Chondrocyte (in vitro differentiated cells): Measurements from ENCODE around the gene FUT6. TPM values are rescaled to one million over a fixed set of nuclear protein-coding genes. Genes with fewer than 3 reads are reported as not detected.
"Not testable (repeated sequence)": the region's sequence is repeated elsewhere in the genome, so short reads cannot be mapped to it uniquely, and the experiment has no call there.

ENCODE experiments used
- DNase-seq: peaks from one replicate; pipeline ENCODE4 v3.0.0; 2021; ENCODE audit warnings: mixed read lengths, low spot score
- H3K27ac Mint-ChIP-seq: one replicate; pipeline ENCODE4 v1.8.0; 2021; ENCODE audit warnings: mild to moderate bottlenecking, moderate library complexity, mixed read lengths; ENCODE audit not compliant: unreplicated experiment
- H3K27me3 Mint-ChIP-seq: 2 replicates; pipeline ENCODE4 v1.8.0; 2021; ENCODE audit warnings: low read depth, mixed read lengths
- H3K36me3 Mint-ChIP-seq: 2 replicates; pipeline ENCODE4 v1.8.0; 2021; ENCODE audit warnings: low read depth, mixed read lengths
- H3K4me1 Mint-ChIP-seq: 2 replicates; pipeline ENCODE4 v1.8.0; 2021; ENCODE audit warnings: low read depth, mild to moderate bottlenecking, mixed read lengths
- H3K4me3 Mint-ChIP-seq: one replicate; pipeline ENCODE4 v1.8.0; 2021; ENCODE audit warnings: mild to moderate bottlenecking, moderate library complexity, mixed read lengths; ENCODE audit not compliant: unreplicated experiment
- H3K9me3 Mint-ChIP-seq: 2 replicates; pipeline ENCODE4 v1.8.0; 2021; ENCODE audit warnings: low read depth, mixed read lengths
- total RNA-seq: library from RNA; stranded (reverse); gene quantifications from 3 replicates; pipeline ENCODE4 v1.2.1, GENCODE V29; 2021
- TF ChIP-seq, protein P1 (sequence below): fragments of 200-600 bp; sonication (generic); IDR thresholded peaks from 2 replicates; pipeline ENCODE4 v1.5.0; 2021; ENCODE audit warnings: antibody characterized with exemption, mild to moderate bottlenecking, moderate library complexity

The FUT6 gene
- total RNA-seq, 1 donor from 2014 or later = not detected

DNA sequence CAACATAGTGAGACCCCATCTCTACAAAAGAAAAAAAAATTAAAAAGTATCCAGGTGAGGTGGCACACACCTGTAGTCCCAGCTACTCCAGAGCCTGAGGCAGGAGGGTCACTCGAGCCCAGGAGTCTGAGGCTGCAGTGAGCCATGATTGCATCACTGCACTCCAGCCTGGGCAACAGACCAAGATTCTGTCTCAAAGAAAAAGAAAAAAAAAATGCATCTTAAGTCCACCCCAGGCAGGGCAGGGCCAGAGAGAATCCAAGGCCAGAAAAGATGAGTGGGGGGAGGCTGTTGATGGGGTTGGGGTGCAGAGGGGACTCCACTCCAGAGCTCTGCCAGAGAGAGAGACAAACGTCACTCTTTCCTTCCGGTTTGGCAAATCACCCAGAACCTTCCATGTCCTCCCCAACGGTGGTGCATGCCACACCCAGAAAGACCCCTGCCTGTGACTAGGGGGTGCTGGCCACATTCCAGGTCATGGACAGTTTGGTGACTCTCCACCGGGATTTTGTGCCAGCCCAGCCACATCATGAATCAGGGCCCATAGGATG lies 11.3 kb upstream of the FUT6 start:
- TF ChIP-seq, protein P1, sequence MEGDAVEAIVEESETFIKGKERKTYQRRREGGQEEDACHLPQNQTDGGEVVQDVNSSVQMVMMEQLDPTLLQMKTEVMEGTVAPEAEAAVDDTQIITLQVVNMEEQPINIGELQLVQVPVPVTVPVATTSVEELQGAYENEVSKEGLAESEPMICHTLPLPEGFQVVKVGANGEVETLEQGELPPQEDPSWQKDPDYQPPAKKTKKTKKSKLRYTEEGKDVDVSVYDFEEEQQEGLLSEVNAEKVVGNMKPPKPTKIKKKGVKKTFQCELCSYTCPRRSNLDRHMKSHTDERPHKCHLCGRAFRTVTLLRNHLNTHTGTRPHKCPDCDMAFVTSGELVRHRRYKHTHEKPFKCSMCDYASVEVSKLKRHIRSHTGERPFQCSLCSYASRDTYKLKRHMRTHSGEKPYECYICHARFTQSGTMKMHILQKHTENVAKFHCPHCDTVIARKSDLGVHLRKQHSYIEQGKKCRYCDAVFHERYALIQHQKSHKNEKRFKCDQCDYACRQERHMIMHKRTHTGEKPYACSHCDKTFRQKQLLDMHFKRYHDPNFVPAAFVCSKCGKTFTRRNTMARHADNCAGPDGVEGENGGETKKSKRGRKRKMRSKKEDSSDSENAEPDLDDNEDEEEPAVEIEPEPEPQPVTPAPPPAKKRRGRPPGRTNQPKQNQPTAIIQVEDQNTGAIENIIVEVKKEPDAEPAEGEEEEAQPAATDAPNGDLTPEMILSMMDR = no peak
- Mint-ChIP-seq H3K9me3 (no peaks in the 10 kb centered on the region), H3K4me3 (no peak overlapping the region), H3K4me1 (peaks cover 8% of the 10 kb centered on the region), H3K36me3 (no peaks in the 10 kb centered on the region), H3K27me3 (peaks cover 12% of the 10 kb centered on the region), H3K27ac (peak overlapping the region; percentile 67)
- DNase-seq = no peak

DNA sequence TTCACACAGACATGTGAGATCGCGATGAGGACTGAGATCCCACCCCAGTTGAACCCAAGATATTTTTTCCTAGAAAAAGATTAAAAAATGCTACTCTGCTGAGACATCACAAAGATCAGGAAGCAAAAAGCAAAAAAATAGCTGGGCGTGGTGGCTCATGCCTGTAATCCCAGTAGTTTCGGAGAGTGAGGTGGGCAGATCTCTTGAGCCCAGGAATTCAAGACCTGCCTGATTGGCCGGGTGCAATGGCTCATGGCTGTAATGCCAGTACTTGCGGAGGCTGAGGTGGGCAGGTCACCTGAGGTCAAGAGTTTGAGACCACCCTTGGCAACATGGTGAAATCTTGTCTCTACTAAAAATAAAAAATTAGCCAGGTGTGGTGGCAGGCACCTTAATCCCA lies 10.7 kb upstream of the FUT6 start:
- H3K4me3 Mint-ChIP-seq = no peak overlapping the region
- TF ChIP-seq, protein P1 = no peak
- peaks cover 12% of the 10 kb centered on the region for H3K27me3 Mint-ChIP-seq
- H3K36me3 Mint-ChIP-seq = no peaks in the 10 kb centered on the region
- H3K9me3 Mint-ChIP-seq = no peaks in the 10 kb centered on the region
- no peak for DNase-seq
- H3K27ac Mint-ChIP-seq = no peak overlapping the region
- peaks cover 8% of the 10 kb centered on the region for H3K4me1 Mint-ChIP-seq

DNA sequence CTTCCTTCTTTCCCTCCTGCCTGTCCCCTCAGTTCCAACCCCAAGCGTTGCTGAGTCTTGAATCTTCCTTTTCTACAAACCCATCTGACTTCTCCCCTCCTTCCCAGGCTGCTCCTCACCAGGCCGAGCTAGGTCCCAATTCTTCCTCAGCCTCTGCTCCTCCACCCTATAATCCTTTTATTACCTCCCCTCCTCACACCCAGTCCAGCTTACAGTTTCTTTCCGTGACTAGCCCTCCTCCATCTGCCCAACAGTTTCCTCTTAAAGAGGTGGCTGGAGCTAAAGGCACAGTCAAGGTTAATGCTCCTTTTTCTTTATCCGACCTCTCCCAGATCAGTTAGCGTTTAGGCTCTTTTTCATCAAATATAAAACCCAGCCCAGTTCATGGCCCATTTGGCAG lies 9.1 kb upstream of the FUT6 start:
- not testable (repeated sequence) for H3K4me3 Mint-ChIP-seq, H3K27me3 Mint-ChIP-seq, H3K36me3 Mint-ChIP-seq, H3K27ac Mint-ChIP-seq, H3K4me1 Mint-ChIP-seq, H3K9me3 Mint-ChIP-seq, DNase-seq

DNA sequence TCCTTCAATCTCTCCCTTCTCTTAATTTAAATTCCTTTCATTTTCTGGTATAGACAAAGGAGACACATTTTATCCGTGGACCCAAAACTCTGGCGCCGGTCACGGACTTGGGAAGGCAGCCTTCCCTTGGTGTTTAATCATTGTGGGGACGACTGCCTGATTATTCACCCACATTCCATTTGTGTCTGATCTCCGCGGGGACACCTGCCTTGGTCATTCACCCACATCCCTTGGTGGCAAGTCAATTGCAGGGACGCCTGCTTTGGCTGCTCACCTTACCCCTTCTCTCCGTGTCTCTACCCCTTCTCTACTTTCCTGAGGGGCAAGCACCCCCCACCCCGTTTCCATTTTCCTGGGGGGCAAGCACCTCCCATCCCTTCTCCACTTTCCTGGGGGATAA lies 8.3 kb upstream of the FUT6 start:
- not testable (repeated sequence) for DNase-seq, H3K9me3 Mint-ChIP-seq, H3K36me3 Mint-ChIP-seq, H3K27me3 Mint-ChIP-seq, H3K4me3 Mint-ChIP-seq, H3K4me1 Mint-ChIP-seq, H3K27ac Mint-ChIP-seq

DNA sequence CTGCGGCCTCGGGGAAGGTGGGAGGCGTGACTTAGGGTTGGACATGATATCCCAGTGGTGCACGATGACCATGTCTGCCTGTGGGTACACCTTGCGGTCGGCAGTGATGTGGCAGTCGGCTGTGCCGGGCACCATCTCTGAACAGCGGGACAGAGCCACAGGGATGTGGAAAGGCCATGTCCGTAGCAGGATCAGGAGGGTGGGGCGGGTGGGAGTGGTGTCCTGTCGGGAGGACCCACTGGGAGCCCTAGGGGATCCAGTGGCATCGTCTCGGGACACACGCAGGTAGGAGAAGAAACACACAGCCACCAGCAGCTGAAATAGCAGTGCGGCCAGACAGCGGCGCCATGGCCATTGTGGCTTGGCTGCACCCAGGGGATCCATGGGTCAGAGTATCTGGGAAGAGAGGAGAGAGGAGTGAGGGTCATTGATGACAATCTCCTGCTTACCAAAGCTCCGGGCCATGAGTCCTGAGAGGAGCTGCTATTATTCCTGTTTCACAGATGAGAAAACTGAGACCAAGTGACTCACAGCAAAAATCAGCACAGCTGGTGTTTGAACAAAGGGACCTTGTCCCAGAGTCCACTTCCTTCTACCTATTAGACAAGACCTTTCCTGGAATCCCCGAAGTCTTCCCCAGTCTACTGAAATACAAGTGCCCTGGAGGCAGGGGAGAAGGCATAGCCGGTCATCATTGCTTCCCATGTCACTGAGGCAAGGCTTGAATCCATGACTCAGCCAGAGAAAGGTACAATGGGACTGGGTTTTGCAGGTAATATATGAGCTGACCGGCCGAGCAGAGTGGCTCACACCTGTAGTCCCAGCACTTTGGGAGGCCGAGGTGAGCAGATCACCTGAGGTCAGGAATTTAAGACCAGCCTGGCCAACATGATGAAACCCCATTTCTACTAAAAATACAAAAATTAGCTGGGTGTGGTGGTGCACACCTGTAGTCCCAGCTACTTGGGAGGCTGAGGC lies 5.2 kb upstream of the FUT6 start:
- TF ChIP-seq, protein P1 = no peak
- Mint-ChIP-seq H3K9me3 (no peaks in the 10 kb centered on the region), H3K27me3 (peaks cover 3% of the 10 kb centered on the region), H3K4me1 (no peaks in the 10 kb centered on the region), H3K27ac (no peak overlapping the region), H3K4me3 (no peak overlapping the region), H3K36me3 (no peaks in the 10 kb centered on the region)
- DNase-seq = no peak

DNA sequence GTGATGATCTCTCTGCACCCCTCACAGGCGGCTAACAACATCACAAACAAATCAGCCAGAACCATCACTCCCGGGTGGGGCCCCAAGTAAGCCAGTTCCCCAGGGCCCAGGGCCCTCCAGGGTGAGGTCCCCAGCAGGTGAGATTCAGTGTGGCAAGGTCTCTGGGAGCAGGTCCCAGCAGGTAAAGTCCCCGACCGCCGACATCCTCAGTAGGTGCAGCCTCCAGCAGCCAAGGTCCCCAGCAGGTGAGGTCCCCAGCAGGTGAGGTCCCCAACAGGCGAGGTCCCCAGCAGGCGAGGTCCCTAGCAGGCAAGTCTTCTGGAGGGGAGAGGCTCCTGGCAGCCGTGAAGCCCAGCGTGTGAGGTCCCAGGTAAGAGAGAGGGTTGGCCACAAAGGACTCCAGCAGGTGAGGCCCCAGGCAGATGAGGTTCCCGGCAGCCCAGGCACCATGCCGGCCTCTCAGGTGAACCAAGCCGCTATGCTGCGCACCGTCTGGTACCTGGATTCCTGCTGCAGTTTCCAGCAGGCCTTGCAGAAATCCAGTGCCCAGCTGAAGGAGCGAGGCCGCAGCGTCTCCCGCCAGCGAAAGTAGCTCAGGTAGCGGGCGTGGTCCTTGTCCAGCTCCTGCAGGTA lies 3.9 kb upstream of the FUT6 start:
- TF ChIP-seq, protein P1 = no peak
- peaks cover 3% of the 10 kb centered on the region for H3K27me3 Mint-ChIP-seq
- H3K36me3 Mint-ChIP-seq = no peaks in the 10 kb centered on the region
- DNase-seq = no peak
- no peaks in the 10 kb centered on the region for H3K9me3 Mint-ChIP-seq
- H3K4me3 Mint-ChIP-seq = no peak overlapping the region
- no peak overlapping the region for H3K27ac Mint-ChIP-seq
- no peaks in the 10 kb centered on the region for H3K4me1 Mint-ChIP-seq

DNA sequence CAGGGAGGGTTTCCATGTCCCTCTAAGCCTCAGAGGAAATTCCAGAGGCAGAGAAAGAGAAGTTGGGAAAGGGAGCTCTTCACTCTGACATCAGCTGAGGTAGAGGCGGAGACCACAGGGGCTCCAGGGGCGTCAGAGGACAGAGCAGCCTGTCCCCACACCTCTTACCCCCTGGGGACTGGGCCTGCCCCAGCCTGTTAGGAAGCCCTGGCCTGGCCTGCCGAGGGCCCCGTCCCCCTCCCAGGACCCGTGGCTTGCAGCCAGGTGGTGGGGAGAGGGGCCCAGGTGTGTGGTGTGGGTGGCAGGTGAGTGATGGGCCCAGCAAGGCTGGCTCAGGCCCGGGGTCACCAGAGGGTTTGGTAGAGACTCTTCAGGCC lies 2.2 kb upstream of the FUT6 start:
- H3K4me3 Mint-ChIP-seq, H3K36me3 Mint-ChIP-seq, H3K4me1 Mint-ChIP-seq, H3K27me3 Mint-ChIP-seq, DNase-seq, H3K27ac Mint-ChIP-seq, H3K9me3 Mint-ChIP-seq: not testable (repeated sequence)
